Ovary (tissue), 3 donors: ENCODE measurements around the gene SRGAP3.

ENCODE experiments used
- CTCF ChIP-seq, 3 donors: fragments of 450-650 bp in 2 of 3; fragments of 200-600 bp in 1 of 3; IDR thresholded peaks; one replicate each; pipeline versions ENCODE4 v1.5.1 to v1.8.0; 2016 to 2022; ENCODE audit warnings: antibody characterized with exemption in 3 of 3, mild to moderate bottlenecking in 1 of 3
- EP300 ChIP-seq: sonication (generic); formaldehyde crosslinking; IDR thresholded peaks from one replicate; pipeline ENCODE4 v1.6.1; 2017; ENCODE audit warnings: antibody characterized with exemption
- POLR2A ChIP-seq: fragments of 450-650 bp; IDR thresholded peaks from one replicate; pipeline ENCODE4 v1.6.1; 2017; ENCODE audit warnings: antibody characterized with exemption, mild to moderate bottlenecking, moderate library complexity
- donor health status: DM: no; HTN: no; CAD: no.

DNA sequence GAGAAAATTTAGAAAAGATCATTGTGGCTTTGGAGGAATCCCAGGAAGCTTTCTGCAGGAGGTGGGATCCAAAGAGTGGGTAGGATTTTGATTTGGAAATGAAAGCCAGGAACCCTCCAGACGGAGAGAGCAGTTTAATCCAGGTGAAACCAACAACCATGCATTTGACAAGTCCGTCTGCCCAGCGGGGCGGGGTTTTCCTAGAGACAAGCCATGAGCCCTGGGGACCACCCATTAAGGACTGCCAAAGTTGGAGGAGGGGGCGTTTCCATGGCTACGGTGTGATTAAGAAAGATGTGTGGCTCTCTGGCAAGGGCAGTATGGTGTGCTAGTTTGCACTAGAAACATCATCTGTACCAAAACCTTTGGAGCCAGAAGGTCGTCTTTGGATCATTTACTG is 53.4 kb downstream of the SRGAP3 start:
- no peak for TF ChIP-seq CTCF (IDR thresholded peaks at IDR 0.05)
- TF ChIP-seq POLR2A = no peak
- no peak for TF ChIP-seq EP300
